Cerebellar cortex (tissue), 1 donor: ENCODE data around the gene TBC1D16.

ENCODE experiments used
- DNase-seq: peaks from one replicate; pipeline ENCODE4 v3.0.0-alpha.2; 2015; ENCODE audit warnings: low spot score

TBC1D16 gene

DNA sequence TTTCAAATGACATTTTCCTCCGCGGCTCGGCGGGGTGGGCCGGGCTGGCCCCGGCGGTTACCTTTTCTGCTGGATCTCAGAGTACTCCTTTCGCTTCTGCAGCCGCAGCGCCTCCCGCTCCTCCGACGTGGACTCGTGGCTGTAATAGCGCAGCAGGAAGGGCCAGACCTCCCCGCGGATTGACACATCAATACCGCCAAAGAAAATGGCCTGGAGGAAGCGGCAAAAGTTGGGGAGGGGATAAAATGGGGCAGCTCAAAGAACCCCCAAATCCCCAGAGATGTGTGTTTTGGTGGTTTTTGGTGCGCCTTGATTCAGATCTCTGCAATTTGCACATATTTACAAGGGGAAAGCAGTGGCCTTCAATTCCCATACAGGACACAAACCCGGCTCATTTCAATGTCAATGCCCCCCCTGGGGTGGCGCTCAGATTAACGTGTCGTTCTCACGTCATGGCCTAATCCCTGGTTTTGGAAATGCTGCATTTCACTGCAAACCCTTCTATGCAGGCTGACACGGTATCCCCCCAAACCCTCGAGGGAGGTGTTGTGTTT, 85.9 kb downstream of the TBC1D16 start:
- no peak for DNase-seq

DNA sequence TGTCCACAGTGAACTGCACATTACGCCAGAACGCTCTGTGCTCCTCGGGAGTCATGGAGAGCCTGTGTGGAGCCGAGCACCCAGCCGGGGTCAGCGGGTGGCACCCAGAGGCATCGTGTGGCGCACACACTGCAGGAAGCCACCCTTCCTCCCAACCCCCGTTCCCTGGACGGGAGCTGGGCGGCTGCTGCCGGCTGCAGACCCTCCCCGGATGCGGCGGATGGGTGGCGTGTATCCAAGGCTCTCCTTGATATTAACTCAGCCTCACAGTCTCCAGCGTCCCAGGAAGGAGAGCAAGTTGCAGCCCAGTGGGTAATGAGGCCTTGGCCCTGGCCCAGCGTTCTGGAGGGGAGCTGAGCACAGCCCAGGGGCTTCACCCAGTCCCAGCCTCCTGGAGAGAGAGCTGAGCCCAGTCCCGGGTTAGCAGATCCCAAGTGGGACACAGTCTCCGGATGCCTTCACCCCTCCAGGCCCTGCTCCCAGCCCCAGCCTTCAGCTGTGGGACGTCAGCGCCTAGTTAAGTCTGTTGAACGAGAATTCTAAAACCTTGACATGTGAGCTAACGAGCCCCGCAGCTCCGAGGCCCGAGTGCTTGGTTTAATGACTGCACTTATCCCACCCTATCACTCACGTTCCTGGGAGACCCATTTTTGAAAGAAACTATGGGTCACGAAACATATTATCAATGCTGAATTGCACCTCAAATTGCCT, 86.6 kb downstream of the TBC1D16 start:
- no peak for DNase-seq

DNA sequence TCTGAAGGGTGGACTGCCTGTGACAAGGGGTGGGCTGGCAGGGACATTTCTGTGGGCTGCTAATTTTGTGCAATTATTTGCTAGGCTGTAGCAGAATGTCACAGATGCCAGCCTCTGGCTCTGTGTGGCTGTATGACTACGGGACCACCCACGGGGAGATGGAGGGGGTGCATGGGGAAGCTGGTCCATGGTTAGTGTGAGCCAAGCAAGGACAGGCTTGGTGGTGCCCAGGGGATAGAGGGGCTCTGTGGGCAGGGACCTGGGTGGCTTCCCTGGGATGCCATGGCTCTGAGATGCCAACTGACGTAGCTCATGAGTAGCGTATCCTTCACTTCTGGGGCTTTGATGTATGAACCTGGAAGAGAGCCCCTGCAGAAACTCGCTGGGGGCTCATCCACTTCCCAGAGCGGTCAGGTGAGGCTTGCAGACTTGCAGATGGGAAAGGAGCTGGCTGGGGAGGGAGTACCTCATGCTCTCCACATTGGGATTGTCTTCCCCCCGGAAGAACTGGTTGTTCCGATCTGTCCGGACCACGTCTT, 87.2 kb downstream of the TBC1D16 start:
- no peak for DNase-seq

DNA sequence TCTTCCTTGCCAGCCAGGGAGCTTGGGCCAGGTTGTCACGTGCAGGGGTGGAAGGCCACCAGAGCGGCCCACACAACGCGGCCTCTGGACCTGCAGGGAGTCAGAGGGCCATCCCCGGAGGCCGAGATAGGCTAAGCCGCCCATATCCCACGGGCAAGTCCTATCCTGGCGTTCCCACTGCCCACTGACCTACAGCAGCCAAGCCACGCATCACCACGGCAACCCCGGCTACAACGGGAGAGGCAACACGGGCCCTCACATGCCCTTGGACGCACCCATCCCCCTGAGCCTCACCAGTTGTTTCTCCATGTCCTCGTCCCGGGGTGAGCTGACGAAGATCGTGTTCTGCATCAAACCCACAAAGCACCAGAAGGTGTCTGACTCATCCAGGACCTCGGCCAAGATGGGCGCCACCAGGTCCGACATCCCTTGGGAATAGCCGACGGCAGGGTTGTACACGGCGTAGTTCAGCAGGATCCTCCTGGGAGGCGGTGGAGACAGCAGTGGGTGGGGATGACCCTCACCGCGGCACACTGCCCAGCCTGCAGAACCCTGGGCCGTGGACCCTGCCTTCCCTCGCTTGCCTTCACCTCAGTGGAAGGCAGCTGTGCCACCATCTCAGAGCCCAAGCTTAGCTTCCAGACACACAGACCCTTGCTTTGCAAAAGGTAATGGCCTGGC, 88.2 kb downstream of the TBC1D16 start:
- DNase-seq: no peak

DNA sequence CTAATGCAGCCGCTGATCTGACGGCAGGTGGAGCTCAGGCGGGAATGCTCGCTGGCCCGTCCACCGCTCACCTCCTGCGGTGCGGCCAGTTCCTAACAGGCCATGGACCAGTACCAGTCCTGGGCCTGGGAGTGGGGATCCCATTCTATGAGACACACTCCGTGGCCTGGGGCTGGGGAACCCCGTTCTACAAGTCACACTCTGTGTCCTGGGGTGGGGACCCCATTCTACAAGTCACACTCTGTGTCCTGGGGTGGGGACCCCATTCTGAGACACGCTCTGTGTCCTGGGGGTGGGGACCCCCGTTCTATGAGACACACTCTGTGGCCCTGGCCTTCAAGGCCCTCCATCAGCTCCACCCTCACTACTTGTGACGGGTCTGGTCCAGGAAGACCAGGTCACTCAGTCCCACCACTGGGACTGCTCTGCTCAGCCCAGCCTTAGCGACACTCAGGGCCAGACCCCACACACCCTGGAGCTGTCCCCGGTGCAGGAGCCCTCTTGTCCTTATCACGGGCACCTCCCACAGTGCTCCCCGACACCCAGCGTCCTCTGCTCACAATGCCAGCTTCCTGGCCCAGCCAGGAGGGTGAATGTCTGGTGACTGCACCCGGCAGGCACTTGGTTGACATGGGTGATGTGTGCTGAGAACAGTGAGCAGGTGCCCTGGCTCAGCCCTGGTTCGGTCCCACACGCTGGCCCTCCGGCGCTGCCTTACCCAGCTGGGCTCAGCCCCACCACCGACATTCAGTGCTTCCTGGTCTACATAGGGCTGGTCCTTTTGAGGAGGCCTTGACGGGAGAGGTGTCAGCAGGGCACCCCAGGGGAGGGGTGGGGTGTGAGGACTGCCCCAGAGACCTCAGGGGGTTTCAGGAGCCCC, 89.1 kb downstream of the TBC1D16 start:
- no peak for DNase-seq

DNA sequence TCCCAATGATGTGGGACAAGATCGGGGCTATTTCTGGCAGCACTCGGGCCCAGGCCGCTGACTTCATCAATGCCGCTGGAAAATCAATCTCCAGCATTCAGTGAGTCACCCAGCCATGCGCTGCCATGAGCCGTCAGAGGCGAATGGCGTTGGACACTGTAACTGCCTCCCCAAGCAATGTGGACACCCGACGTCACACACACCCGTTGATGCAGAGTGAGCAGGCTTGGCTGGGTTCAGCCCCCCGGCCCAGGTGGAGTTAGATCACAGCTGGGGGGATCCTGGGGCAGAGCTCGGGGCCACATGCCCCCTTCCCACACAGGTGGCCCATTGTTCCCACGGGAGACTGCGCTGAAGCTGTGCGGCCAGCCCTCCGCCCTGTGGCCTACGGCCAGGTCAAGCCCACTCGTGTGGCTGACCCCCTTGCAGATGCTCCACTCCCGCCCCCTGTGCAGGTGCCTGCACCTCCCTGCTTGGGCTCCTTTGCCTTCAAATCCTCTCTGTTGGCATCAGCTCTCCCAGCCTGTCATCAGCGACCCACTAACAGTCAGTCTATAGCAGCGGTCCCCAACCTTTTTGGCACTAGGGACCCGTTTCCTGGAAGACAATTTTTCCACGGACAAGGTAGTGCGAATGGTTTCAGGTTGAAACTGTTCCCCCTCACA, 89.9 kb downstream of the TBC1D16 start:
- DNase-seq: no peak

DNA sequence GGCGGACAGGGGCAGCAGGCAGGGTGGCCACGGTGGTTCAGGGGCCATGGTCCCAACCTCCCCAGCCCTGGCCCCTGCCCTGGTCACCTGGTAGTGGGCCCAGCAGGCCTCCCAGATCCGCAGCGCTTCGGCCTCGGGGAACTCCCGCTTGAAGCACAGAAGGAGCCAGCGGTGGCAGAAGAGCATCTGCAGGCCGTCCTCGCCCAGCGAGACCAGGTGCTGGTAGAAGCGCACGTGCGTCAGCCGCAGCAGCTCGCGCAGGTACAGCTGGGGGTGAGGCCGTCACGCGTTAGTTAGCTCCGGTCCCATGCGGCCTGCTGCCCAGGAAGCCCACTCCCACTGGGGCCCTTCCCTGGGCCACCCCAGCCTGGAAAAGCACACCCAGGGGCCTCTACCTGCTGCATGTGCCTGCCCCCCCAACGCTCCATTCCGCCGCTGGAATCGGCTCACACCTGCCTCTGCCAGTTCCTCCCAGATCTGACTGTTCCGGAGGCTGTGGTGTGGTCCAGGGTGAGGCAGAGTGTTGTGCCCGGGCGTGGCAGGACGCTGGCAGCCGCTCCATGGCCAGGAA, 90.8 kb downstream of the TBC1D16 start:
- no peak for DNase-seq

DNA sequence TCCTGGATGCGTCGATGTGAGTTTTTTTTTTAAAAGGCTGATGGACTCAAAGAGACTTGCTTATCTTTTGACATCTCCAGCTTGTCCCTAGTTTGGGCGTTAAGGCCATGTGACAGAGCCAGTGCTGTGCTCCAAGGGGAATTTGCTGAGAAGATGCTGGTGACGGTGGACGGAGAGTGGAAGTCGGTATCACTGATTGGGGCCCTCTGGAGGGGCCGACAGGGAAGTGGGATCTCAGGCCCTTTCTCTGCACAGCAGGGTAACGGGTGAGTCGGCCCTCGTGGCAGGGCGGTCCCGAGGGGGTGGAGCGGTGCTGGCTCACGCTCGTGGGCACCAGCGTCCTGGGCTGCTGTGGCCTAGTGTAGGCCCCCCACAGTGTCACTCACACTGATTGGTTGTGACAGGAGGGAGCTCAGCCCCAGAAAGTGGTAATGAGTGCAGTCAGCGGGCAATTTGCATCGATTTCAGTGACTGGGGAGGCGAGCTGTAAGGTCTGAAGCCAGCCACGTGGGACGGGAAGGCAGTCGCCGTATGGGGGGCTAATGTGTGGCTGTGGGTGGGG, 91.3 kb downstream of the TBC1D16 start:
- DNase-seq: no peak

DNA sequence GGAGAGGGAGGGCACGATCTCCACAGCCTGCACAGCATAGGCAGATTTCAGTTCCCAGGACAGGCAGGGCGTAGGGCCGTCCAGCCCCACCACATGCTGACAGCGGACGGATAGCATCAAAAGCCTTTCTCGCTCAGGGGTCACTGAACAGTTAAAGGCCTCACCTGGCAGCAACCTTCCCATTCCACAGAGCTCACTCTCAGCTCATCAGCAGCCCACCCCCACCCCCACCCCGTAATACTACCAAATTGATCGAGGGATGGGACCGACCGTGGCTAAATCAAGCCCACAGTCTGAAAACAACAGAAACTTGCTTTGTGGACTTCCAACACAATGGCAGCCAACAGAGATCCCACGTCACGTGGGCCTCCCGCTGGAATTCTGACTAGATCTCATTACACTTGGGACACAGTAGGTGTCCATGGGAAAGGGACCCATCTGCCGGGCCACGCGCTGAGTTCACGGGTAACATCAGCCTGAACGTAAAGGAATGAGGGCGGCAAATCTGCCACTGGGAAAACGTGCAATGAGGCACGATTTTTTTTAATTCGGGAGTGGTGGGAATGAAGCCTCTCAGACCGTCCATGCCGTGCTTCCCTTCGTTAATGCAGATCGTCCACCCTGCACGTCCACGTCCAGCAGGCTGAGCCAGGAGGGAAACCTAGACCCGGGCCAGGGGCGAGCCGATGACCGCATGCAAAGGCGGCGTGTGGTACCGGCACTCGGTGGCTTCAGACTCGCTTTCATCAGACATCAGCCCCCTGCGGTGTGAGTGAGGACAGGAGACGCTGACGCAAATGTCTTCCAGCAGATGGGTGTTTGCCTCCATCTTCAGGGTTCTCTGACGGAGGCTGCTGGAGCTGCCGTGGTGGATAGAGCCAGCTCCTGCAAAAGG, 92.1 kb downstream of the TBC1D16 start:
- DNase-seq: no peak

DNA sequence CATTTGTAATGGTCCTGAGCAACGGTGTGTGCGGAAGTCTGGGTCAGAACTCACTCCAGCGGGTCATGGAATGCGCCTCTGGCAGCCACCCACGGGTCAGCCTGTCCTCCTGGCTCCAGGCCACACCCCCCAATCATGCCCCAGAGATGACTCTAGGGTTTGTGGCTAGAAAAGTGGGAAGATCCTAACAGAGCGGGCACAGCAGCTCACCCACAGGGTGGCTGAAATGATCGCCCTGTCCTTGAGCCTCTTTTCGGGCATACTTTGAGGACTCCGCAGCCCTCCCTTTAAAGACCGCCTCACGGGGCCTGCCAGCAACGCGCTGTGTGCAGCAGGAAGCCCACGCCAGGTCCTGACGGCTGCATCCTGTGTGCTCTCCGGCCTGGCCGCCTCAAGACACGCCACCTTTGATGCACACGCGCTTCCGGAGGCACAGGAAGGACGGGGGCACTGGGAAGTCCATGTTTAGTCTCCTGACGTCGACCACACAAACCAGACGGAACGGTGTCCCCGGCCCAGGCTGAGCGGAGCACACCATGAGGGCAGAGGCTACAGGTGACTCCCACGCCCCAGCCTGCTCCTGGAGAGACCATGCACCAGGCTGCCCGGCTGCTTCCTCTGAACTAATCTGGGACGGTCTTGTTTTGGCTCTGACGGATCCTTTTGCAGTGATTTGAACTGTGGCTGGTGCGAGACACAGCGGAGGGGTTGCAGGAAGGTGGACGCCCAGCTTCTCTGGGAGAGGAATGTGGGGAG, 92.9 kb downstream of the TBC1D16 start:
- no peak for DNase-seq

DNA sequence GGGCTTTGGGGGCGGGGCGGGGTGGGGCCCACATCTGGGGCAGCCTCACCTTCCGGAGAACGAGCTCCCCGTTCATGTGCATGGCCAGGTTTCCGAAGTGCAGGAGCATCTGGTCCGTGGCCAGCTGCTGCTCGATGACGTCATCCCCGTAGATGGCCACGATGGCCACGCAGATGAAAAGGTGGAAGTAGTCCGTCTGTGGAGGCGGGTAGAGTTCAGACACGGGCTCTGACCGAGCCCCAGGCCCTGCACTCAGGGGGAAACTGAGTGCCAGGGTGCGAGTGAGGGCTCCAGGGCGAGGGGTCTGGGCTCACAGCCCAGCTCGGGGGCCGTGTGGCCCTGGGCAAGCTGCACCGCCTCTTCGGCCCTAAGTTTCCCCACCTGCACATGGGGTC, 93.7 kb downstream of the TBC1D16 start:
- DNase-seq: no peak

DNA sequence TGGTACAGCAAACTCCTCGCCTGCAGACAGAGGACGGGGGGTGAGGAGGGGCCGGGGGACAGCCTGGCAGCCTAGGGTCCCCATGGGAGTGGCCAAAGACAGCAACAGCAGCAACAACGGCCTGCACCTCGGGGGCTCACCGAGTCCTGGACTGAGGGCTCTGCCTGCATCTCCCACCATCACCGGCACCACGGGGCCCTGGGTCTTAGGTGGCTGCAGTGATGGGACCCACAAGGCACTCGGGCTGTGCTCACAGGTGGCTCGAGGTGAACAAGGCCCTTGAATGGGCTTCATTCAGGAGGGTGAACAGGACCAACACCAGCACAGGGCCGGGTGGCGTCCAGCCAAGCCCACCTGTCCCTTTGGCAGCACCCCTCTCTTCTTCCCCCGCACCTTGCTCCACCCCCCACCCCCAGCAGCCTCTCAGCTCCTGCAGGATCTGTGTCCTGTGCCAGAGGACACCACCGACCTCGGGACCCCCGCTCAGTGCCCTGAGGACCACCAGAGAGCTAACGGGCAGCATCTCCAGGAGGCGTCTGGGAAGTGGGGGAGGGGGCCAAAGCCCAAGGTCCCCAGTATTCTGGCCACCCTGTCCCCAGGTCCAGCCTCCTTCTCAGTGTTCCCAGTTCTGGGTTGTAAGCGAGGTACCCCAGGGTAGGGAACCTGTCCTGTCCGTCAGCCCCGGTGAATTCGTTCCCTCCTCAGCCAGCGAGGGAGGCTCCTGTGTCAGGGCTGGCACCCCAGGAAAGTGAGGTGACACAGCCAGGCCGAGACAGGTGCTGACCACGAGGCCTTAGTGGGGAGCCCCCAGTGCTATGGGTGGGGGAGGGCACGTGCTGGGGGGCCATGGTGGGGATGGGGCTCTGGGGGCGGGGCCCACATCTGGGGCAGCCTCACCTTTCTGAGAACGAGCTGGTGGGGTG, 94.3 kb downstream of the TBC1D16 start:
- DNase-seq: no peak

DNA sequence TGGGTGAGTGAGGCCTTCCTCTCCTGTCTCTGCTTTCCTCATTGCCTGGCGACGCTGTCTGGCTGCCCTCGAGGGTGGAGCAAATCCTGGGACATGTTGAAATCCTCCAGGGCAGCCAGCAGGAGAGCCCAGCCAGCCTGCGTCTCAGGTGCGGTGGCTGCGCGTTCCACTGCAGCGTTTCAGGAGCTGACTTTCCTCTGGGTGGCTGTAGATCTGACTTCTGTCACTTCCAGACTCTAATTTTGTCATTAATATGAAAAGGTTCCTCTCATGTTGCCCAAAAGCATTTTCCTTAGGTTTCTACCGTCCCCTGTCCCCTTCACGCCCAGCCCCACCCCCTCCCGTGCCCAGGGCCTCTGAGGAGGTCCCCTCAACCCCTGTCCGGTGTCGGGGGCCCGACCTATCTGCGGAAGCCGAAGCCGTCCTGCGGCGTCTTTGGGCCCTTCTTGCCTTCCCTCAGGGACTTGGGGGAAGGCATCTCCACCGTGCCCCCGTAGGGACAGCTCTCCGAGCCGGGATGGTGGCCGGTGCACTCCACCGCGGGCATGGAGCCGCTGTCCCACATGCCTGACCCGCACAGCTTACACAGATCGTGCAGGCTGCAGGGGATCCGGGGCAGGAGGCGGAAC, 95.1 kb downstream of the TBC1D16 start:
- no peak for DNase-seq

DNA sequence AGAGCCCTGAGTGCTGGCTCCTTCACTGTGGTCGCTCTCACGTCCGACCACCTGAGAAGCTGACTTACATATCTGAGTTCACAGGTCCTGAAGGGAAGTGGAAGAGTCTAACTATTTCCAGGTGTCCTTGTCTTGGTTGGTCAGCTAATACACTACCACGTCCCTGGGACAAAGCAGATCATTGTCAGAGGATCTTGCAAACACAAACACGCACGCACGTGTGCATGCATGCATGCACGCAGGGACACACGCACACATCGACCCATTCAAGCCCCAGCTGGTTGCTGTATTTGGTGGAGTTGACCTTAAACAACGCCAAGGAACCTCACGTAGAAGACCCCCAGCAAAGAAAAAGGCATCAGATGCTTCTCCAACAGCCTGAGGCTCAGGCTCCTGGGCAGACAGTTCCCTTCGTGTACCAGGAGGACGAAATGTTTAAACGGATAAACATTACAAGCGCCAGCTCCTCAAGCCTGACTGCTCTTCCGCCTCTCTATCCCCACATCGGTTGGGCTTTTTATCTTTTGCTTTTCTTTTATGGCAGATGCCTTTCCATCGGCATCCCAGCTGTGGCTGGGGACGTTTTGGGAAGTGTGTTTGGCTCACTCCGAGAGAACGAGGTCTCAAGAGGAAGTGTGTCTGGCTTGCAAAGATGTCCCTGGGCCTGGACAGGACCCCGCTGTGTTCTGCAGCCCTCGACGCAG, 95.8 kb downstream of the TBC1D16 start:
- no peak for DNase-seq

DNA sequence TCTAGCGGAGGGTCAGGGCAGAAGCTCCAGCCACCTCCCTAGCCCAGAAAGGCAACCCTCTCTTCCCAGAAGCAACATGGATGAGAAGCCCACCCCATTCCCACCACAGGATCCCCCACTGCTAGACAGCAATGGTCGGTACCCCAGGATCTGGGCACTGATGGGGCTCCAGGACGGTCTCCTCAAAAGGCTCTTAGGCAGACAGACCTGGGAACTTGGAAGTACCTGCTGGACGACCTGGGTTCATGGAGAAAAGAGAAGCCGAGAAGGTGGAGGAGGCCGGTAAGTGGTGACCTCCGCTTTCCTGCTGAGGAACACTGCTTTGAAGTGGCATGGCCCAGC, 96.6 kb downstream of the TBC1D16 start:
- DNase-seq: no peak

DNA sequence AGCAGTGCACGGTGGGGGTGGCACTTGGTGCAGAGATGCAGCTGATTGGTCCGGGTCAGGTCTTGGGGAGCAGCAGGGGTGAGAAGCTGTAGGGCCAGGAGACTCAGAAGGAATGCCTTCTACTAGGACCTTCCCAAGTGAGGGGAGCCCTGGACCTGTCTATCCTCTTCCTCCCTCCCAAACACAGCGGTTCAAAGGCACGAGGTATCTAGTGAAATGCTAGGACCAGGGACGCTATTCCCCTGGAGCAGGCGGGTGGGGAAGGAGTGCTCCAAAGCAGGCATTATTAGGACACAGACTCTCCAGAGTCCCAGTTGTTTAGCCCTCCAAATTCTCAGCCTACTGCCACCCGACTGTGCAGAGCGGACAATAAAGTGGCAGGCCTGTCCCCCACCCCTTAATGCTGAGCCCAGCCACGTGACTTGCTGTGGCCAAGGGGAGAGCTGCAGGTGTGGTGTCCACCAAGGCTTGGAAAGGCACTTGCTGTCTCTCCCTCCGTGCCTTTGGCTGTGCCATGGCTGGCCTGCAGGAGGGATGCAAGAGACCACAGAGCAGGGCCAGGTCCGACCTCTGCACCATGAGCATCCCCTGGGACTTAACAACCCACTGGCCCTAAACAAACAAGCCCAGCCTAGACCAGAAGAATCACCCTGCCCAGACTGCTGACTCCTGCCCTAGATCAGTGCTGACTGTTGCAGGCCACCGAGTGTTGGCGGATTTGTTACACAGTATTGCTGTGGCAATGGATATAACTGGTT, 97.2 kb downstream of the TBC1D16 start:
- no peak for DNase-seq
